GM18909 (cell line): ENCODE results near the gene EEPD1.

Source experiments
- ATAC-seq: cut with Tn5 transposase; IDR thresholded peaks from one replicate; pipeline ENCODE4 v1.9.1; 2021; ENCODE audit warnings: mild to moderate bottlenecking; ENCODE audit not compliant: unreplicated experiment, poor library complexity

Gene EEPD1

GRCh38 chr7:36276428-36277248, 123.6 kb downstream of the EEPD1 start:
- ATAC-seq: no peak

- ATAC-seq: no peak
Measured at GRCh38 chr7:36277249-36277542, 124.1 kb downstream of the EEPD1 start.

- no peak for ATAC-seq
Measured at GRCh38 chr7:36278069-36278619, 125.1 kb downstream of the EEPD1 start.

- ATAC-seq: no peak
Measured at GRCh38 chr7:36278620-36279172, 125.6 kb downstream of the EEPD1 start.

- peak; percentile 80 for ATAC-seq
Measured at GRCh38 chr7:36279200-36279925, 126.3 kb downstream of the EEPD1 start.

- no peak for ATAC-seq
Measured at GRCh38 chr7:36279926-36280315, 126.9 kb downstream of the EEPD1 start.

GRCh38 chr7:36280840-36281812, 128.1 kb downstream of the EEPD1 start:
- no peak for ATAC-seq

GRCh38 chr7:36281945-36282717, 129.1 kb downstream of the EEPD1 start:
- no peak for ATAC-seq

GRCh38 chr7:36283181-36283580, 130.1 kb downstream of the EEPD1 start:
- no peak for ATAC-seq

GRCh38 chr7:36283711-36284130, 130.7 kb downstream of the EEPD1 start:
- ATAC-seq: peak; percentile 61

GRCh38 chr7:36284456-36285090, 131.5 kb downstream of the EEPD1 start:
- ATAC-seq: no peak

- no peak for ATAC-seq
Measured at GRCh38 chr7:36285276-36285675, 132.2 kb downstream of the EEPD1 start.

- peak; percentile 19 for ATAC-seq
Measured at GRCh38 chr7:36286226-36286625, 133.2 kb downstream of the EEPD1 start.

GRCh38 chr7:36286688-36287087, 133.6 kb downstream of the EEPD1 start:
- no peak for ATAC-seq

GRCh38 chr7:36287371-36288241, 134.6 kb downstream of the EEPD1 start:
- peak; percentile 43 for ATAC-seq

GRCh38 chr7:36288501-36288900, 135.4 kb downstream of the EEPD1 start:
- no peak for ATAC-seq

- peak; percentile 35 for ATAC-seq
Measured at GRCh38 chr7:36289833-36290661, 137.0 kb downstream of the EEPD1 start.
